HepG2 (cell line): Measurements from ENCODE around the gene TAS1R1. TPM values are rescaled to one million over a fixed set of nuclear protein-coding genes. Genes with fewer than 3 reads are reported as not detected.
A peak's percentile ranks its signal among the peaks of the same experiment; 100 is the strongest.

Experiments used
- ATAC-seq: fragments of 200-7000 bp; cut with Tn5 transposase; 3 replicates; pipeline ENCODE4 v1.9.1; 2020; ENCODE audit warnings: mild to moderate bottlenecking, moderate library complexity
- BruUV-seq: library from RNA; stranded (reverse); fragments of 400-500 nt; replicated peaks from 2 replicates; lab custom pipeline; 2021; lab: Mats Ljungman, UMichigan
- CTCF ChIA-PET: fragments of 300-600 bp; formaldehyde crosslinking; extraction: SDS; loops from one replicate; lab custom pipeline; 2021; ENCODE audit warnings: low total read pairs, inconsistent platforms, low intra/inter-chr PET ratio; lab: Yijun Ruan, JAX
- POLR2A ChIA-PET: fragments of 350-600 bp; sonication (Branson Sonifier 250); formaldehyde crosslinking; loops from one replicate; lab custom pipeline; 2020; ENCODE audit warnings: antibody characterized with exemption, inconsistent platforms; lab: Yijun Ruan, JAX
- DNase-seq: peaks from one replicate; pipeline ENCODE4 v3.0.0-alpha.2; 2015; ENCODE audit warnings: low spot score
- FAIRE-seq: peaks from 3 replicates; lab custom pipeline; 2011; peaks lifted over from hg19 to GRCh38; lab: Jason Lieb, UNC
- H2AFZ ChIP-seq: one replicate; pipeline ENCODE4 v1.6.1; 2011; ENCODE audit warnings: low read length, inconsistent platforms
- H3K27ac ChIP-seq: fragments of 300-600 bp; 3 replicates; pipeline ENCODE4 v1.8.0; 2011; ENCODE audit warnings: mixed run types, mild to moderate bottlenecking, mixed read lengths, low read length, inconsistent platforms; ENCODE audit not compliant: insufficient read depth; ENCODE audit errors: extremely low read length
- H3K27me3 ChIP-seq, 2 experiments: fragments of 200-600 bp in 1 of 2; 2 replicates in 1 of 2; 3 replicates in 1 of 2; pipeline versions ENCODE4 v1.6.0 to v1.8.0; 2011; ENCODE audit warnings: low read length in 2 of 2, mild to moderate bottlenecking in 2 of 2, moderate library complexity in 2 of 2, inconsistent platforms in 1 of 2; ENCODE audit not compliant: insufficient read depth in 2 of 2, control insufficient read depth in 1 of 2
- H3K36me3 ChIP-seq, 2 experiments: fragments of 200-600 bp in 1 of 2; replicated peaks in 1 of 2; 2 replicates in 1 of 2; 3 replicates in 1 of 2; pipeline versions ENCODE4 v1.5.1 to v1.8.0; 2011; ENCODE audit warnings: low read length in 2 of 2, inconsistent platforms in 1 of 2; ENCODE audit not compliant: insufficient read depth in 2 of 2, control insufficient read depth in 1 of 2
- H3K4me1 ChIP-seq: 2 replicates; pipeline ENCODE4 v1.5.1; 2012; ENCODE audit warnings: low read length, inconsistent platforms; ENCODE audit not compliant: insufficient read depth
- H3K4me2 ChIP-seq: 2 replicates; pipeline ENCODE4 v1.6.0; 2011; ENCODE audit warnings: low read depth, low read length, inconsistent platforms
- H3K4me3 ChIP-seq, 3 experiments: fragments of 200-600 bp in 1 of 3; sonication (generic), shearing (Covaris generic) in 1 of 3; replicated peaks in 1 of 3; 2 replicates each; pipeline ENCODE4 v1.5.1; 2011 to 2016; ENCODE audit warnings: low read length in 3 of 3, inconsistent platforms in 2 of 3, low read depth in 2 of 3, mild to moderate bottlenecking in 2 of 3, control low read depth in 1 of 3, mixed read lengths in 1 of 3; ENCODE audit not compliant: insufficient read depth in 1 of 3
- H3K79me2 ChIP-seq: one replicate; pipeline ENCODE4 v1.6.1; 2011; ENCODE audit warnings: low read length, inconsistent platforms; ENCODE audit not compliant: insufficient read depth
- H3K9ac ChIP-seq: 2 replicates; pipeline ENCODE4 v1.6.0; 2011; ENCODE audit warnings: mild to moderate bottlenecking, low read depth, low read length, inconsistent platforms; ENCODE audit not compliant: insufficient read depth
- H3K9me3 ChIP-seq: 2 replicates; pipeline ENCODE4 v1.5.1; 2012; ENCODE audit warnings: mild to moderate bottlenecking, low read length
- H4K20me1 ChIP-seq: 2 replicates; pipeline ENCODE4 v1.6.0; 2011; ENCODE audit warnings: inconsistent platforms, mild to moderate bottlenecking, low read length, moderate library complexity; ENCODE audit not compliant: insufficient read depth
- ATF7 ChIP-seq, 2 experiments: fragments of 450-650 bp in 1 of 2; sonication (generic) in 1 of 2; formaldehyde crosslinking in 1 of 2; IDR thresholded peaks; 2 replicates each; pipeline versions ENCODE4 v1.4.0 to v1.6.1; 2016 to 2020; ENCODE audit warnings: antibody characterized with exemption in 1 of 2, mild to moderate bottlenecking in 1 of 2, missing genetic modification reagents in 1 of 2
- IKZF1 ChIP-seq: fragments of 450-650 bp; IDR thresholded peaks from 2 replicates; pipeline ENCODE4 v1.7.1; 2016
- MAFG ChIP-seq: sonication (generic); formaldehyde crosslinking; IDR thresholded peaks from 2 replicates; pipeline ENCODE4 v1.5.1; 2020; ENCODE audit warnings: mild to moderate bottlenecking, missing genetic modification reagents
- NFYB ChIP-seq: sonication (generic); formaldehyde crosslinking; IDR thresholded peaks from 2 replicates; pipeline ENCODE4 v1.4.0; 2020; ENCODE audit warnings: missing genetic modification reagents
- POLR2A ChIP-seq, 2 experiments: IDR thresholded peaks; 2 replicates each; pipeline ENCODE4 v1.6.1; 2011; ENCODE audit warnings: low read depth in 2 of 2, low read length in 2 of 2, mild to moderate bottlenecking in 1 of 2, moderate library complexity in 1 of 2; ENCODE audit not compliant: insufficient read depth in 1 of 2
- RARG ChIP-seq: sonication (generic); formaldehyde crosslinking; IDR thresholded peaks from 2 replicates; pipeline ENCODE4 v1.4.0; 2020; ENCODE audit warnings: low read depth, mild to moderate bottlenecking, missing genetic modification reagents
- ZNF280B ChIP-seq: sonication (generic); formaldehyde crosslinking; IDR thresholded peaks from 2 replicates; pipeline ENCODE4 v1.5.0; 2020; ENCODE audit warnings: missing genetic modification reagents, mild to moderate bottlenecking, borderline replicate concordance
- WGBS: methylation state at CpG from one replicate; pipeline ENCODE4 v1.1.6; 2017; ENCODE audit warnings: low lambda C conversion rate; 5-methylcytosine and 5-hydroxymethylcytosine counted together
- in situ Hi-C: cut with HindIII; loops from 2 replicates; pipeline ENCODE4 v1.10.0; 2017; ENCODE audit warnings: low pct_unique_long_range_greater_than_20kb; ENCODE audit not compliant: extremely low pct_ligation_motif_present
- intact Hi-C: fragments of 100-400 bp; cut with micrococcal nuclease; formaldehyde crosslinking; loops from one replicate; pipeline ENCODE4 v1.10.0; 2022; ENCODE audit not compliant: unreplicated experiment
- polyA plus RNA-seq, 8 experiments: library from polyadenylated mRNA; depleted of rRNA in 3 of 8; stranded (reverse) in 7 of 8; unstranded in 1 of 8; fragments of >200 nt; fragmentation: Illumina TruSeq in 4 of 8; extraction: Trizol in 4 of 8; gene quantifications; 2 replicates each; pipeline versions ENCODE4 v1.2.1 to v1.2.3, GENCODE V29; 2011 to 2016; ENCODE audit warnings: low read depth in 4 of 8, missing spikeins in 1 of 8, mixed read lengths in 1 of 8; ENCODE audit not compliant: insufficient read depth in 1 of 8
- total RNA-seq, 5 experiments: library from RNA; depleted of rRNA; stranded (reverse); fragments of >200 nt; fragmentation: Illumina TruSeq; extraction: Trizol; gene quantifications; 2 replicates each; pipeline ENCODE4 v1.2.3, GENCODE V29; 2016; ENCODE audit warnings: low read depth in 1 of 5

TAS1R1 gene
- total and polyA plus RNA-seq, 2 of the 13 experiments (the other 11 are each of a cell fraction or from before 2014, with no cell fraction given): 1.4 to 1.6 TPM

GRCh38 chr1:6585081-6585722 lies 30.1 kb downstream of the TAS1R1 start:
- Histone ChIP-seq H3K79me2 (peaks cover 15% of the 10 kb centered on the region), H3K27me3 (no peaks in the 10 kb centered on the region), H4K20me1 (peaks cover 4% of the 10 kb centered on the region; the same call in 1 of the 2 replicates), H3K36me3 (peaks cover 9 to 21% of the 10 kb centered on the region in 2 experiments; a peak in 4 of 5 replicates), H2AFZ (no peak overlapping the region), H3K9ac (no peak overlapping the region), H3K4me1 (peaks cover 30% of the 10 kb centered on the region), H3K9me3 (no peaks in the 10 kb centered on the region), H3K27ac (no peak overlapping the region), H3K4me2 (no peak overlapping the region), H3K4me3 (no peak overlapping the region)
- BruUV-seq: no TSS peak
- 82% methylated on average over 7 of the region's 12 CpGs for WGBS
- ATAC-seq (no peak), FAIRE-seq (no peak), DNase-seq (no peak)
- no peak for TF ChIP-seq IKZF1
- no peak for TF ChIP-seq MAFG (CRISPR knock-in tag)
- no peak for TF ChIP-seq RARG (CRISPR knock-in tag)
- TF ChIP-seq ZNF280B: no peak
- TF ChIP-seq POLR2A (IDR thresholded peaks at IDR 0.05; ENCODE audit: insufficient read depth in 1 of 2, low read depth in 2 of 2, low read length in 2 of 2): 0 out of 4 replicates have a peak, but pooled peaks of 1 of the 2 experiments have one; percentile 1
- no peak for TF ChIP-seq NFYB (CRISPR knock-in tag)
- TF ChIP-seq ATF7 (IDR thresholded peaks at IDR 0.05): no peak
- no peak for TF ChIP-seq ATF7 (CRISPR knock-in tag; IDR thresholded peaks at IDR 0.05)
- intact Hi-C loops: no loop called here
- CTCF ChIA-PET: no interaction called here
- POLR2A ChIA-PET: no interaction called here
- in situ Hi-C loops: no loop called here
